Stimulated activated CD4-positive, alpha-beta T cell treated with anti-CD3 and anti-CD28 coated beads, Interleukin-15, amount 100 ng/mL, for 24 hours (primary cell): ENCODE data around the gene UGT1A10.

Experiments used
- DNase-seq: peaks from one replicate; pipeline ENCODE4 v3.0.0-alpha.2; 2020

Gene UGT1A10

GRCh38 chr2:233656443-233656842 is 20.2 kb downstream of the UGT1A10 start:
- DNase-seq: no peak

- no peak for DNase-seq
Observed at GRCh38 chr2:233658610-233659009, 22.4 kb downstream of the UGT1A10 start.

GRCh38 chr2:233663911-233664310 is 27.7 kb downstream of the UGT1A10 start:
- no peak for DNase-seq

- no peak for DNase-seq
Observed at GRCh38 chr2:233668605-233669260, 32.5 kb downstream of the UGT1A10 start.

GRCh38 chr2:233671290-233672161 is 35.3 kb downstream of the UGT1A10 start, which contains the start of gene UGT1A9:
UGT1A9 (plus strand) TSS chr2:233671898; CDS start chr2:233671935, 37 bp downstream.
- DNase-seq: no peak

GRCh38 chr2:233672886-233673285 is 36.6 kb downstream of the UGT1A10 start:
- DNase-seq: no peak

GRCh38 chr2:233673896-233674295 is 37.6 kb downstream of the UGT1A10 start:
- no peak for DNase-seq

- DNase-seq: no peak
Observed at GRCh38 chr2:233674314-233674713, 38.1 kb downstream of the UGT1A10 start.

- no peak for DNase-seq
Observed at GRCh38 chr2:233674995-233675394, 38.7 kb downstream of the UGT1A10 start.

GRCh38 chr2:233676046-233676445 is 39.8 kb downstream of the UGT1A10 start:
- no peak for DNase-seq

- no peak for DNase-seq
Observed at GRCh38 chr2:233679196-233679595, 42.9 kb downstream of the UGT1A10 start.

- DNase-seq: no peak
Observed at GRCh38 chr2:233680361-233681045, 44.3 kb downstream of the UGT1A10 start.

- no peak for DNase-seq
Observed at GRCh38 chr2:233681521-233682099, 45.4 kb downstream of the UGT1A10 start, which contains the start of gene UGT1A7. UGT1A7 (plus strand) TSS chr2:233681901; CDS start chr2:233681938, 37 bp downstream.

- no peak for DNase-seq
Observed at GRCh38 chr2:233684640-233685039, 48.4 kb downstream of the UGT1A10 start.

GRCh38 chr2:233686928-233687327 is 50.7 kb downstream of the UGT1A10 start:
- DNase-seq: no peak

GRCh38 chr2:233688341-233688740 is 52.1 kb downstream of the UGT1A10 start:
- no peak for DNase-seq

GRCh38 chr2:233689031-233689430 is 52.8 kb downstream of the UGT1A10 start:
- DNase-seq: no peak

- DNase-seq: no peak
Observed at GRCh38 chr2:233689501-233689900, 53.3 kb downstream of the UGT1A10 start.

GRCh38 chr2:233690444-233690843 is 54.2 kb downstream of the UGT1A10 start:
- DNase-seq: no peak

- no peak for DNase-seq
Observed at GRCh38 chr2:233691443-233692433, 55.5 kb downstream of the UGT1A10 start.

- DNase-seq: no peak
Observed at GRCh38 chr2:233692648-233693047, 56.4 kb downstream of the UGT1A10 start, which contains the start of gene UGT1A6. UGT1A6 (plus strand) TSS chr2:233692890; CDS start chr2:233693005, 115 bp downstream.

GRCh38 chr2:233693963-233694362 is 57.7 kb downstream of the UGT1A10 start:
- no peak for DNase-seq
